Activated CD4-positive, alpha-beta T cell treated with anti-CD3 and anti-CD28 coated beads for 24 hours (primary cell): ENCODE data around the gene UBE2V1.

Experiments
- DNase-seq, 2 donors: peaks; one replicate each; pipeline ENCODE4 v3.0.0-alpha.2; 2020; ENCODE audit warnings: low read depth in 2 of 2

Gene UBE2V1

DNA sequence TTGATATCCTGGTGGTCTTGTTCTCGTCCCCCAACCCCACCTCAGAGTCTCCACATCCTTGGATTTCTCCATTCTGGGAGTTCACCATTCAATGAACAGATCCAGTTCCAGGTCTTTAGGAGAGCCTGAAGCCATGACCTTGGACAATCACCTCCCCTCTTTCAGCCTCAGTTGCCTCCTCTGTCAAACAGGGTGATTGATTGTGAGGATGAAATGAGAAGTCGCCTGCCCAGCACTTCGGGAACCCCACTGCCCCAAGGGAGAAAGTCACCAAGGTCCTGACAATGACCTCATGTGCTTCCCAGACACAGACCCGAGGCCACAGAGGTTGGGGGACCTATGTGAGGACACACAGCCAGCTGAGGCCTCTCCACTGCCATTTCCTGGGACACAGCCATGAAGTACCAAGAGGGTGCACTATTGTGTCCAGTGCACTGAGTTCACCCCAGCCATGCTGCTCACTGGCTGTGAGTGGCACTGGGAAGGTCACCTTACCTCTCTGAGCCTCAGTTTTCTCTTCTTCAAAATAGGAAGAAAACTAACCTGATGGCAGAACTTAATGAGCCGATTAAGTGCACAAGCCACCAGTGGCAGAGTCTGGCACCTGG, 68.5 kb downstream of the UBE2V1 start:
- no peak for DNase-seq

DNA sequence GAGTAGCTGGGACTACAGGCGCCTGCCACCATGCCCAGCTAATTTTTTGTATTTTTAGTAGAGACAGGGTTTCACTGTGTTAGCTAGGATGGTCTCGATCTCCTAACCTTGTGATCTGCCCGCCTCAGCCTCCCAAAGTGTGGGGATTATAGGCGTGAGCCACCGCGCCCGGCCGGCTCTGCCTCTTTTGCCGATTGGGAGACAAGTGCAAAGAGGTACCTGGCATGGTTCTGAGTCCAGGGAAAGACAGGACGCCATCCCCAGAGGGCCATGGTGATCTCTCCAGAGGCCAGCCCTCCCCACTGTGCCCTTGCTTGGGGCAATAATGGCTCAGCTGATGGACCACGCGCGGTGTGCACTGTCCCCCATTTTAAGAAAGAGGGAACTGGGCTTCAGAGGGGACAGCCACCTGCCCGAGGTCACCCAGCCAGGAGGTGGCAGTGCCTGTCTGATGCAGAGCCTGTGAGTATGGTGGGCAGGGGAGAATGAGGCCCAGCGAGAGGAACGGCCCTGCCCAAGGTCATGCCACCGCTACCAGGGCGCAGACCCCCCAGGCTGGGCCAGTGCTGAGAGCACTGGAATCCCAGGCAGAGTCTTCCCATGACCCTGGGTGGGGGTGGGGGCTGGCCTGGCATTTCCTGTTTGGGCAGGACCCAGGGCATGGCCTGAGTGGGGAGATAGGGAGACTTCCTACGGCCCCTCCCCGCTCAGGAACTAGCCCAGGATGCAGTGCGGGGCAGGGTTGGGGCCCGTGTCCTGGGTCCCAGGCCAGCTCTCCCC, 69.2 kb downstream of the UBE2V1 start:
- no peak for DNase-seq

DNA sequence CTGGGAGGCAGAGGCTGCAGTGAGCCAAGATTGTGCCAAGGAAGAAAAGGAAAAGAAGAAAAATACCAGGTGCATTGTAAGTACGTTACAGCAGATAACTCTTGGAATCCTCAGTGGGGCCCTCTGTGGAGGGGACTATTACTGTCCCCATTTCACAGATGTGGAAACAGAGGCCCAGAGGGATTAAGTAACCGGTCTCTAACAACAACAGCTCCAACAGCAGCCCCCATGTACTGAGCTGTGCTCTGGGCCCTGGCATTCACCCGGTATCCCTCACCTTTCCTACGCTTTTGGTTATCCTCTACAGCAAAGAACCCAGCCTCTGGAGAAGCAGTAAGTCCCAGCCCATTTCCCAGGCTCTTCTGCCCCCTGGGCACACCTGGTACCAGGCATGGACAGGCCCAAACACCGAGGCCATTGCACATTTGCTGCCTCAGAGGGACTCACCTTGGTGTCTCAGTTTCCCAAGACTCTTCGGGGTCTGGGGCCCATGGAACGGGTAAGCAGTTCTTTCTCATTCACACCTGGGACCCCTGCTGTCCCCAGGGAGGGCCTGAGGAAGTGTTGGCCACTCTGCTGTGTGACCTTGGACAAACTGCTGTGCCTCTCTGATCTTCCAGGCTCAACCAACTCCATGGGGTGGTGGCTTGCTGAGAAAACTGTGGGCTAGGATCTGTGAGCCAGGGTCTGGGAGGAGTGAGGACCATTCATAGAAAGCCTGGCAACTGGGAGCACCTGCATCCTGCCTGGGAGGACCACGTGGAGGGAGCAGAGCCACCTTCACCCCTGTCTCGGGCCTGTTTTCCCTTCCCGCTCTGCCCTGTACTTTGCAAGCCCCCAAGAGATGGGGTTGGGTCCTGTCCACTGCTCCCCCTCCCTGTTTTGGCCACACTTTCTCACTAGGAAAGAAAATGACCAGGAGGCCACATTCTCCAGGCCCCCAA, 70.3 kb downstream of the UBE2V1 start:
- no peak for DNase-seq

DNA sequence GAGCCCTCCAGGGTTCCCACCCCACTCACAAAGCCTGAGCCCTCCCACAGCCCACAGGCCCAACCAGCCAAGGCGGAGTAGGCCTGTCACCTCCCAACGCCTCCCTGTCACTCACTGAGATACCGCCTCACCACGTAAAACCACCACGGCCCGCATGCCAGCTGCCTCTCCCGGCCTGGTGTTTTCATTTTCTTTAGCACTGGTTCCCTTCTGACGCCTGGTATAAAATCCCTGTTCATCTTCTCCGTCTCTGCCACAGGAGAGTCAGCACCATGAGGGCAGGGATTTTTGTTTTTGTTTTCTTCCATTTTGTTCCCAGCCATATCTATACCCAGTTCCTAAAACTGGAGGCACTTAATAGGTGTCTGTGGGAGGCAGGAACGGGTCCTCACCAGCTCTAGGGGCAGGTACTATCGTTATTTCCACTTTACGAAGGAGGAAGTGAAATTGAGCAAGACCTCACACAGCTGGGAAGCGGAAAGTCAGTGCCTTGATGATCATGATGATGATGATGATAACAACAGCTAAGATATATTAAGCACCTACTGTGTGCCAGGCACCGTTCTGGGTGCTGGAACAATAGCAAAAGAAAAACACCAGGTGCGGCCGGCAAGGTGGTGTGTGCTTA, 71.6 kb downstream of the UBE2V1 start:
- no peak for DNase-seq

DNA sequence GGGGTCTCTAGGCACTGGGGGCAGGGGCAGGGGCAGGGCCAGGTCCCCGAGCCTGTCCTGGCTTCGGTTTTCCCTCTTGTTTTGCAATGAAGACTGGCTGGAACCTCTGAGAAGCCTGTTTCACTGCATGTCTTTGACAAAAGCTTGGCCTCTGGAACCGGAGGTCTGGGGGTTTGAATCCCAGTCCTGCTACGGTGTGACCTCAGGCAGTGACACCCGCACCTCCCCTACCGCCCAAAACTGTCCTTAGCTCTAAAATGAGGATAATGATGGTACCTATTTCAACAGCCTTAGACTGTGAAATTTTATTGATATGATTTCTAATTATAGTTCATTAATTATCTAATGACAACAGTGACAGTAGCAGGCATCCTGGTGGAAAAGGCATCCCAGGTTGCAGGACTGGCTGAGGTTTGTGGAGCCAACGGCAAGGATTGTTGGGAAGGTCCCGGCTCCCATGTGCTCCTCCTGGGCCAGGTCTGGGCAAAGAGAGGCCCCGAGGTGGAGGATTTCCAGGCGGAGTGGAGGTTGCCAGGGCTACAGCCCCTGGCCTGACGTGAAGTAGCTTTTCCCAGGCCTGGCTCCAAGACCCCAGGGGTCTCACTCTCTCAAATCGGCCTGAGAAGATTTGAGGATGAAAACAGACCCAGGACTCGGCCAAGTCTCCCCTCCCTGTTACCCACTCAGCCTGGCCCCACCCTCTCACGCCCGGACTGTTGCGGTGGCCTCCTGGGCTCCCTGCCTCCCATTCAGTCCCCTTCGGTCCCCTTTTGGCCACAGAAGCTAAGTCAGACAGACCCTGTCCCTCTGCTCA, 72.3 kb downstream of the UBE2V1 start:
- no peak for DNase-seq

DNA sequence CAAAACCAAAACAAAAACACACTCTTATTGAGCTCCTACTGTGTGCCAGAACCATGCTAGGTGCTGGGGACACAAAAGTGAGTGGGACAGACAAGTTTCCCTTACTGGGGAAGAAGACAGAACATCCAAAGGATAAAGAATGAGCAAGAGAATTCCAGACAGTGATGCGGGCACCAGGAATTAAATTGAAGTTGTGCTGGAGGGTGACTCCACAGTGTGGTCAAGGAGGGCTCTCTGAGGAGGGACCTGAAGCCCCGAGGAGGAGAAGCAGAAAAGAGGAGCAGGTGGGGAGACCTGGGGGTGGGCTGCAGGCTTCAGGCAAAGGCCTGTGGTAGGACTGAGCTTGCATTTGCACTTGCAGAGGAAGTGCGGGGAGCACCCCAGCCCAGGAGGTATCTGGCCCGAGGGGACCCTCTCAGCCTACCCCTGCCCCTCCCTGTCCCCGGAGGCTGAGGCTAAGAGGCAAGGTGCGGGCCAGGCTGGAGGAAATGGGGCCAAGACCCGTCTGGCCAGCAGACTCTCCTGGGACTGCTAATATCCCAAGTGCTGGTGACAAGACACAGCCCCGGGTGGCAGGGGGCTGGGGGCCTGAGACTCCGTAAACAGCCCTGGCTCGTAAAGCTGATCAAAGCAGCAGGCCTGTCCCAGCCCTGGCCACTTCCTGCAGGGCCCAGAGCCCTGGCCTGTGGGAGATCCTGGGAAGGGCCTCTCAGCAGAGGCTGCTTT, 73.1 kb downstream of the UBE2V1 start:
- DNase-seq, result no peak

DNA sequence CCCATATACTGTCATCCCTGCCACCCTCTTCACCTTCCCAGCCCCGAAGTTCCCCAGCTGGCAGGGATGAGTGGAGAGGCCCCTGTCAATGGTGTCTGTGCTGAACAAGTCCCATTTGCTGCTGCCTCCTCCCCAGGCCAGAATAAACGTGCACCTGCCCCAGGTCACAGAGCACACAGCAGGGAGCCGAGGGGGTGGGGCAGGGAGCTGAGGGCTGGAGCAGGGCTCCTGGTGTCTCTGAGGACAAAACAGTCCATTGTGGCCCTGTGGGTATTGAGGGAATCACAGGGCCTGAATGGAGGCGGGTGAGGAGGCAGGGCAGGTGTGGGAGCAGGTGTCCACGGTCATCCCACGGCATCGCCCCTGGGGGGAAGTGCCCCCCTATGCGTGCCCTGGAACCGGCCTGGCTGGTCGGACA, 74.4 kb downstream of the UBE2V1 start:
- DNase-seq, result no peak

DNA sequence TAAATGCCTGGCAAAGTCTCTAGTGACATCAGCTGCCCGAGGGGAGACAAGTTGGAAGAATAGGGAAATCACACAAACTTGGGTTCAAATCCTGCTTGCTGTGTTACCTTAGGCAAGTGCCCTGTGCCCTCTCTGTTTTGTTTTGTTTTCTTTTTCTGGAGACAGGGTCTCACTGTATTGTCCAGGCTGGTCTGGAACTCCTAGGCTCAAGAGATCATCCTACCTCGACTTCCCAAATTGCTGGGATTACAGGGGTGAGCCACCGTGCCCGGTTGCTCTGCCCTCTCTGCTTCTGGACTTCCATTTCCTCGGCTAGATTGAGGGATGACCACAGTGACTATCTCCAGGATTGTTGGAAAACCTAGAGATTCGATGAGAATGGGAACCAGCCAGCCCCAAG, 74.8 kb downstream of the UBE2V1 start:
- DNase-seq, result no peak

DNA sequence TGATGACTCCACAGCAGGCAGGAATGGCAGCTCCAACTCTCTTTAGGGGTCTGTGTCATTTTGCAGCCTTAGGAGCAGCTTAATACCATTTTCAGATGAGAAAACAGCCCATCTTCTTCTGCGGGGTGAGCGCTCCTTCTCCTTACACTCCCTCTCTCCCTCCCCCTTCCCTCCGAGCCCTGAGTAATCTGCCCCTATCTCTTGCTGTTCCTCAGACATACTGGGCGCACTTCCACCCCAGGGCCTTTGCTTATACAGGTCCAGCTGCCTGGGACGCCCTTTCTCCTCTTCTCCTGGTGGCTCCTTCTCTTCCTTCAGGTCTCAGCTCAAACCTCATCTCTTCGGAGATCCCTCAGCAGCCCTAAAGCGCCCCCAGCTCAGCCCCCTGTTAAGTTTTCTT, 75.4 kb downstream of the UBE2V1 start:
- DNase-seq, result no peak

DNA sequence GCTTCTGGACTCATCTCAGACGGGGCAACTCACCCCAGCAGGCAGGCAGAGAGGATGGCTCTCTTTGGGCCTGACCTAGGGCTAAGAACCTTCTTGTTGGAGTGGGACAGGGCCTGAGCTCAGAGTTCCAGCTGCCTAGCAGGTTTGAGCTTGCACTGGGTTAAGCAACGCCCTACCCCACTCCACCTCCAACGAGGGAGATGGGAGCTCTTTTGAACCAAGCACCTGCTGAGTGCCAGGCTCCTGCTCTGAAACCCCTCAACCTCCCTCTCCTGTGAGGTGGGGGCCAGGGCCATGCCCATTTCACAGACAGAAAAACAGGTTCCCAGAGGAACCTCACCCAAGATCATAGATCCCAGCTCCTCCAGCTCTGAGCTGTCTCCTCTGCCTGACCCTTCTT, 75.8 kb downstream of the UBE2V1 start:
- DNase-seq, result no peak

DNA sequence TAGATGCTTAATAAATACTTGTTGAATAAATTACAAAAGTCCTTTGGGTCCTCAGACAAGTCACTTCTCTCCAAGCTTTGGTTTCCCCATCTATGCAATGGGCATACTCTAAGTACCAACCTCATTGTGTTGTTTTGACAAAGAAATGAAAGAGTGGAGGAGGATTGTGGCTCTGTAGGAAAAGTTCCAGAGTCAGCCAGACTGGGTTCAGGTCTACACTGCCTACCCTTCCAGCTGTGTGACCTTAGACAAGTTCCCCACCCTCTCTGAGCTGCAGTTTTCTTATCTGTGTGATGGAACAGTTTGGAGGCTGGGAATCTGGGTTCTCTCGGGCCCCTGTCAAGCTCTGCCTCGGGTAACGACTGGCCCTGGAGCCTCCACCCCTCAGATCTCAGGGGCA, 76.2 kb downstream of the UBE2V1 start:
- DNase-seq, result no peak

DNA sequence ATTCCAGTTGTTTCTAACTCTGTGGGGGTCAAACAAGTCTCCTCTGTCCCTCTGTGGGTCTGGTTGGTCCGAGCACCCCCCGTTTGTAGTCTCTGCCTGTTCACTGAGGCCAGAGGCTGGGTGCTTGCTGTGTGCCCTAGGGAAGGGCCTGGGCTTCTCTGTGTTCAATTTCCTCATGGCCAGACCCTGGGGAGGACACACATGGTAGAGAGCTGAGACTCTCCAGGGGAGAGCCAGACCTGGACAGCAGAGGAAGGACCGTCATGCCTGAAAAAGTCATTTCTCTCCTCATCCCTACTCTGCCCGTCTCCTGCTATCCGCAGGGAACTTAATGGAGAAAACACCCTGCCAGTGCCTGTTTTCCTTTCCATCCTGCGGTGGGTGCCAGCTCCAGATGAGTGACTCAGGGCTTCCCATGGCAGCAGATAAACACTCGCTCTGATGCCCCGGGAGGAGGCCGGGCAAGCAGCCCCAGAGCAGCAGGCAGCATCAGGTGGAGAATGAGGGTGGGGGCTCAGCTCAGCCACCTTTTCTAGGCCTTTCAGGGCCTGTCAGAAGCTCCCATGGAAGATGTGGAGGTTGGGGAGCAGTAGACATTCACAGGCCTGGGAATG, 78.3 kb downstream of the UBE2V1 start:
- no peak for DNase-seq

DNA sequence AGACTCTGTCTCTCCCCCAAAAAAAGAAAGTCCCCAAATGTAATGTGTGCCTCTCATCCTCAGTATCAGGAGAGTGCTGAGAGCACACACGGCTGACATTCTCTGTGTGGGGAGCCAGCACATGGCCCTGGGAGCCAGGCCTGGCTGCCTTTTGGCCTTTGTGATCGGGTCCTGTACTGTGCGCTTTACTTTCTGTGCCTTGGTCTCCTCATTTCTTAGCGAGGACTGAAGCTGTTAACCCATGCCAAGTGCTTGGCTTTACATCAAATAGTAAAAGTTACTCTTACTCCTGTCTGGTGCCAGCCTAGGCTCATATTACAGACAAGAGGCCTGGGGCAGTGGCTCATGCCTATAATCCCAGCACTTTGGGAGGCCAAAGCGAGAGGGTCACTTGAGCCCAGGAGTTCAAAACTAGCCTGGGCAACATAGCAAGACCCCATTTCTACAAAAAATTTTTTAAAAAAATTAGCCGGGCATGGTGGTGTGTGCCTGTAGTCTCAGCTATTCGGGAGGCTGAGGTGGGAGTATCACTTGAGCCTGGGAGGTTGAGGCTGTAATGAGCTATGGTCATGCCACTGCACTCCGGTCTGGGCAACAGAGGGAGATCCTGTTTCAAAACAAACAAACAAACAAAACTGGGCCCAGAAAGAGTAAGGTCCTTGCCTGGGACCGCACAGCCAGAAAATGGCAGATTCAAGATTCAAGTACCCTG, 79.8 kb downstream of the UBE2V1 start:
- DNase-seq, result no peak
